OCI-LY7 (cell line): ENCODE results near the gene PRKAG2. TPM values are rescaled to one million over a fixed set of nuclear protein-coding genes. Genes with fewer than 3 reads are reported as not detected.

Experiments
- BruUV-seq: library from RNA; stranded (reverse); fragments of 400-500 nt; replicated peaks from 2 replicates; lab custom pipeline; 2021; lab: Mats Ljungman, UMichigan
- CTCF ChIA-PET: fragments of 300-600 bp; sonication (Branson Sonifier 250); formaldehyde crosslinking; loops from one replicate; lab custom pipeline; 2022; ENCODE audit warnings: antibody characterized with exemption; ENCODE audit not compliant: unreplicated experiment; lab: Charles Lee
- POLR2A ChIA-PET: fragments of 300-600 bp; sonication (Branson Sonifier 250); formaldehyde crosslinking; loops from one replicate; lab custom pipeline; 2022; ENCODE audit warnings: antibody characterized with exemption; lab: Charles Lee
- DNase-seq: peaks from one replicate; pipeline ENCODE4 v3.0.0-alpha.2; 2015; ENCODE audit warnings: low spot score
- H2AFZ ChIP-seq: fragments of 200-600 bp; sonication (generic), shearing (Covaris generic); 2 replicates; pipeline ENCODE4 v1.6.1; 2014; ENCODE audit warnings: mild to moderate bottlenecking, antibody characterized with exemption, low read length, moderate library complexity
- H3K27ac ChIP-seq: fragments of 200-600 bp; sonication (generic); 2 replicates; pipeline ENCODE4 v1.5.1; 2014; ENCODE audit warnings: mixed run types, low read depth, mild to moderate bottlenecking, moderate library complexity, low read length, inconsistent platforms; ENCODE audit not compliant: poor library complexity, severe bottlenecking
- H3K36me3 ChIP-seq: fragments of 200-600 bp; sonication (generic); 2 replicates; pipeline ENCODE4 v1.6.1; 2014; ENCODE audit warnings: mild to moderate bottlenecking, antibody characterized with exemption, low read length, moderate library complexity, mixed read lengths; ENCODE audit not compliant: insufficient read depth
- H3K4me1 ChIP-seq: fragments of 200-600 bp; sonication (generic); 2 replicates; pipeline ENCODE4 v1.5.1; 2014; ENCODE audit warnings: mild to moderate bottlenecking, low read length; ENCODE audit not compliant: insufficient read depth, poor library complexity, severe bottlenecking
- H3K4me2 ChIP-seq: fragments of 200-600 bp; sonication (generic); 2 replicates; pipeline ENCODE4 v1.6.1; 2014; ENCODE audit warnings: mild to moderate bottlenecking, low read length
- H3K4me3 ChIP-seq: fragments of 200-600 bp; sonication (generic); 2 replicates; pipeline ENCODE4 v1.5.1; 2014; ENCODE audit warnings: mild to moderate bottlenecking, low read depth, low read length; ENCODE audit not compliant: poor library complexity, severe bottlenecking
- H3K79me2 ChIP-seq: fragments of 200-600 bp; sonication (generic); 2 replicates; pipeline ENCODE4 v1.6.1; 2016; ENCODE audit warnings: low read depth, mild to moderate bottlenecking, low read length, moderate library complexity, mixed read lengths; ENCODE audit not compliant: insufficient read depth
- H3K9me2 ChIP-seq: fragments of 200-600 bp; sonication (generic); 2 replicates; pipeline ENCODE4 v1.6.1; 2016; ENCODE audit warnings: mild to moderate bottlenecking, low read length, mixed read lengths; ENCODE audit not compliant: insufficient read depth
- H3K9me3 ChIP-seq: fragments of 200-600 bp; sonication (generic); 2 replicates; pipeline ENCODE4 v1.6.1; 2014; ENCODE audit warnings: mild to moderate bottlenecking, mixed run types, low read length, mixed read lengths
- H4K20me1 ChIP-seq: fragments of 200-600 bp; sonication (generic); 2 replicates; pipeline ENCODE4 v1.6.1; 2014; ENCODE audit warnings: mild to moderate bottlenecking, antibody characterized with exemption, low read length, moderate library complexity, mixed read lengths; ENCODE audit not compliant: insufficient read depth
- EZH2phosphoT487 ChIP-seq: fragments of 200-600 bp; sonication (generic); IDR thresholded peaks from 2 replicates; pipeline ENCODE4 v1.6.1; 2018; ENCODE audit warnings: low read depth, borderline replicate concordance, mild to moderate bottlenecking, mixed run types, antibody characterized with exemption, low read length, moderate library complexity, mixed read lengths
- intact Hi-C: fragments of 100-400 bp; cut with micrococcal nuclease; formaldehyde crosslinking; loops from one replicate; pipeline ENCODE4 v1.10.0; 2022; ENCODE audit not compliant: unreplicated experiment
- total RNA-seq, 2 experiments: library from RNA; depleted of rRNA in 1 of 2; stranded (reverse); fragments of >200 nt in 1 of 2; shearing (Covaris generic) in 1 of 2; gene quantifications; 2 replicates each; pipeline ENCODE4 v1.2.3, GENCODE V29; 2014 to 2022
- TF ChIP-seq, protein P1 (sequence below): fragments of 200-600 bp; sonication (generic); conservative IDR thresholded peaks from 2 replicates; pipeline ENCODE4 v1.5.1; 2014; ENCODE audit warnings: mild to moderate bottlenecking, antibody characterized with exemption, low read length, moderate library complexity, mixed read lengths

Gene PRKAG2
- total RNA-seq, 2 experiments from 2014 or later, result 1.2 to 5.1 TPM

DNA sequence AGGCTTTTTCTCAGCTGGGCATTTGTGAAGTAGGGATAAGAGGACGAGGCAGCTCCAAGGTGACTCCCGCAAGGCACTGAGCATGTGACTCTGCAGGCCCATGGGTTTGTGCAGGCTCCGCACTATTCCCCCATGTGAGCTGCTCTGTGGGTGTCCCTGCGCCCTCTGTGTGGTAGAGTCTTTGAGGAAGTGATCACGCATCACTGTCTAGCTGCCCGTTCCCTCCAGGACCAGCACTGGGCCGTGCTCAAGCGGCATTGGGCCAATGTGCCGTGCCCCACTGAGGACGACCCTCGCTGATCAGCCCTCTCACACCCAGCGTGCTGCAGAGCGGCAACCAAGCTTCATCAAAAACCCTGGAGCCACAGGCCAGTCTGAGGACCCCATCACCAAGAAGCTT, 7.5 kb downstream of the PRKAG2 start:
- DNase-seq, result no peak
- Histone ChIP-seq H3K4me2 (no peak overlapping the region), H3K36me3 (no peaks in the 10 kb centered on the region), H3K27ac (no peak overlapping the region), H3K4me3 (no peak overlapping the region), H3K9me3 (no peaks in the 10 kb centered on the region), H2AFZ (no peak overlapping the region), H4K20me1 (no peaks in the 10 kb centered on the region), H3K4me1 (no peaks in the 10 kb centered on the region), H3K9me2 (no peaks in the 10 kb centered on the region), H3K79me2 (no peaks in the 10 kb centered on the region)
- intact Hi-C loops, result loop anchor here (10.0 kb wide), 1 partner anchor 165 kb away; no protein-coding TSS in a partner anchor
- ChIA-PET CTCF (no interaction called here), POLR2A (interaction anchor here (0.6 kb wide), 1 partner anchor 30 kb away, joined by 3 read pairs; no protein-coding TSS in a partner anchor)
- BruUV-seq, result no TSS peak
- TF ChIP-seq EZH2phosphoT487, result no peak
- TF ChIP-seq, protein P1, sequence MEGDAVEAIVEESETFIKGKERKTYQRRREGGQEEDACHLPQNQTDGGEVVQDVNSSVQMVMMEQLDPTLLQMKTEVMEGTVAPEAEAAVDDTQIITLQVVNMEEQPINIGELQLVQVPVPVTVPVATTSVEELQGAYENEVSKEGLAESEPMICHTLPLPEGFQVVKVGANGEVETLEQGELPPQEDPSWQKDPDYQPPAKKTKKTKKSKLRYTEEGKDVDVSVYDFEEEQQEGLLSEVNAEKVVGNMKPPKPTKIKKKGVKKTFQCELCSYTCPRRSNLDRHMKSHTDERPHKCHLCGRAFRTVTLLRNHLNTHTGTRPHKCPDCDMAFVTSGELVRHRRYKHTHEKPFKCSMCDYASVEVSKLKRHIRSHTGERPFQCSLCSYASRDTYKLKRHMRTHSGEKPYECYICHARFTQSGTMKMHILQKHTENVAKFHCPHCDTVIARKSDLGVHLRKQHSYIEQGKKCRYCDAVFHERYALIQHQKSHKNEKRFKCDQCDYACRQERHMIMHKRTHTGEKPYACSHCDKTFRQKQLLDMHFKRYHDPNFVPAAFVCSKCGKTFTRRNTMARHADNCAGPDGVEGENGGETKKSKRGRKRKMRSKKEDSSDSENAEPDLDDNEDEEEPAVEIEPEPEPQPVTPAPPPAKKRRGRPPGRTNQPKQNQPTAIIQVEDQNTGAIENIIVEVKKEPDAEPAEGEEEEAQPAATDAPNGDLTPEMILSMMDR, result no peak

DNA sequence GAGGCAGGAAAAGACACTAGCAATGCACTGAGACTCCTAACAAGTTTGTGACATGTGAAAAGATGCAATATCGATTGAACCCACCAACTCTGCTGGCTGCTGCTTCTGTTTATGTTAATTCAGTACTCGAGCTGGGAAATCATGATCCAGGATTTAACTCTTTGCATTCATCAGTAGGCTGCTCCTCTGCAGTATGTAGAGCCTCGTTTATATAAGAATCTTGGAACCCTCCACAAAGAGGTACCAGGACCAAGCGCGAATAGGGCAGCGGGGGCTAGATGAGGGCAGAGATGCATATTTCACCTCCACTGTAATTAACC, 7.8 kb downstream of the PRKAG2 start:
- no peaks in the 10 kb centered on the region for H3K4me1 ChIP-seq
- intact Hi-C loops, result loop anchor here (10.0 kb wide), 1 partner anchor 166 kb away; no protein-coding TSS in a partner anchor
- H3K36me3 ChIP-seq, result no peaks in the 10 kb centered on the region
- TF ChIP-seq EZH2phosphoT487, result no peak
- TF ChIP-seq, protein P1, result no peak
- DNase-seq, result no peak
- no peaks in the 10 kb centered on the region for H4K20me1 ChIP-seq
- POLR2A ChIA-PET, result no interaction called here
- no peak overlapping the region for H3K4me3 ChIP-seq
- CTCF ChIA-PET, result no interaction called here
- no peak overlapping the region for H3K4me2 ChIP-seq
- H3K27ac ChIP-seq, result no peak overlapping the region
- no peaks in the 10 kb centered on the region for H3K9me3 ChIP-seq
- no peaks in the 10 kb centered on the region for H3K9me2 ChIP-seq
- H2AFZ ChIP-seq, result no peak overlapping the region
- BruUV-seq, result no TSS peak
- no peaks in the 10 kb centered on the region for H3K79me2 ChIP-seq

DNA sequence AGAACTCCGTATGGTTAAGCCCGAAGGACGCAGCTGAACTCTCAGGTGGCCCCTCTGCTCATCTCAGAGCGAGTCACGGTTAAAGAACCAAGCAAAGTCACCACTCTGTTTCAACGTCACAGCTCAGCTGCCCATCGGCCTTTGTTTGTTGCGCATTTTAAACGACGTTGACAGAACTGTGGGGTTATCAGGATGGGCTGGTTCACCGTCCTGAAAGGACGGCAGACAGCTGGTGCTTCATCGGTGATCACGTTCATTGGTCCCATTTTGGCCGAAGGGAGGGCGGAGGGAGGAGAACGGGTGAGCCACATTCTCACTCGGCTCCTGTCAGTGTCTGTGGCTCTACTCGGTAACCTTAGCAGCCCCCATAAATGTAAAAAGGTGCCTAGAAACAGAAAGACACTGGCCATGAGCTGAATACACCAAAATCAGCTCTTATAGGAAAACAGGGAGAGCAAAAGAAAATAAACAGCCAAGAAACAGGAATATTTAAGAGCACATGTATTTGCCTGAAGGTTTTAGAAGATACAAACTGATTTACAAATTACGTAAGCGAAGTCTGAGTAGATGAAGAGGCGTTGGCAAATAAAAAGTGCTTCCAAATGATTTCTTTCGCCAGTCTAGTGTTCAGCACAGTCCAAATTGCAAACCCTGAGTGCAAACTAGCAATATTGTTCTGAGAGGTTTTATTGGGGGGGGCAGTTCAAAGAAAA, 8.4 kb downstream of the PRKAG2 start:
- POLR2A ChIA-PET, result no interaction called here
- H3K9me2 ChIP-seq, result no peaks in the 10 kb centered on the region

More for the DNA sequence above, 8.4 kb downstream of the PRKAG2 start:
- TF ChIP-seq EZH2phosphoT487, result no peak
- TF ChIP-seq, protein P1, result no peak
- Histone ChIP-seq H4K20me1 (no peaks in the 10 kb centered on the region), H3K36me3 (no peaks in the 10 kb centered on the region), H3K4me2 (no peak overlapping the region), H3K79me2 (no peaks in the 10 kb centered on the region), H3K4me3 (no peak overlapping the region), H3K4me1 (peaks cover 3% of the 10 kb centered on the region), H3K27ac (no peak overlapping the region), H3K9me3 (no peaks in the 10 kb centered on the region), H2AFZ (no peak overlapping the region)
- intact Hi-C loops, result loop anchor here (10.0 kb wide), 1 partner anchor 166 kb away; no protein-coding TSS in a partner anchor
- DNase-seq, result no peak
- BruUV-seq, result no TSS peak
- CTCF ChIA-PET, result no interaction called here
